ENCODE data around the gene DNAJC1. TPM values are rescaled to one million over a fixed set of nuclear protein-coding genes. Genes with fewer than 3 reads are reported as not detected.

Gene DNAJC1
- total and polyA plus RNA-seq, 5 donors from 2014 or later = 12.9 to 27.5 (median 22.7) TPM

GRCh38 chr10:21728618-21729017 is 274.9 kb downstream of the DNAJC1 start:
- H3K4me1 ChIP-seq (ENCODE audit: control insufficient read depth, insufficient read depth, low read length, poor library complexity, severe bottlenecking) = peaks cover 4% of the 10 kb centered on the region
- H3K9me3 ChIP-seq (ENCODE audit: control insufficient read depth in 2 of 2, low read length in 2 of 2) = no peaks in the 10 kb centered on the region
- H3K4me3 ChIP-seq (ENCODE audit: low read depth, low read length) = no peak overlapping the region
- ATAC-seq (ENCODE audit: low read depth in 2 of 2) (no peak), DNase-seq (no peak)
- Mint-ChIP-seq H3K27ac (no peak overlapping the region), H3K36me3 (peaks cover 33% of the 10 kb centered on the region), H3K4me1 (peaks cover 18 to 32% (median 25%) of the 10 kb centered on the region in 4 donors), H3K27me3 (no peaks in the 10 kb centered on the region), H3K9me3 (no peaks in the 10 kb centered on the region), H3K4me3 (no peak overlapping the region)
- no peak overlapping the region for H3K27ac ChIP-seq (ENCODE audit: insufficient read depth, low read length, poor library complexity, severe bottlenecking)
- no peaks in the 10 kb centered on the region for H3K27me3 ChIP-seq (ENCODE audit: control insufficient read depth, insufficient read depth, low read length)
- peaks cover 42% of the 10 kb centered on the region for H3K36me3 ChIP-seq (ENCODE audit: control insufficient read depth, insufficient read depth, low read length)

- H3K4me1 ChIP-seq (ENCODE audit: control insufficient read depth, insufficient read depth, low read length, poor library complexity, severe bottlenecking) = peaks cover 4% of the 10 kb centered on the region
- H3K4me3 Mint-ChIP-seq = no peak overlapping the region
- no peaks in the 10 kb centered on the region for H3K9me3 ChIP-seq (ENCODE audit: control insufficient read depth in 2 of 2, low read length in 2 of 2)
- no peaks in the 10 kb centered on the region for H3K27me3 ChIP-seq (ENCODE audit: control insufficient read depth, insufficient read depth, low read length)
- peaks cover 38% of the 10 kb centered on the region for H3K36me3 Mint-ChIP-seq
- H3K27ac Mint-ChIP-seq = no peak overlapping the region
- H3K36me3 ChIP-seq (ENCODE audit: control insufficient read depth, insufficient read depth, low read length) = peaks cover 34% of the 10 kb centered on the region
- peaks cover 18 to 34% (median 30%) of the 10 kb centered on the region in 4 donors for H3K4me1 Mint-ChIP-seq
- no peaks in the 10 kb centered on the region for H3K27me3 Mint-ChIP-seq
- H3K27ac ChIP-seq (ENCODE audit: insufficient read depth, low read length, poor library complexity, severe bottlenecking) = no peak overlapping the region
- DNase-seq = no peak
- no peaks in the 10 kb centered on the region for H3K9me3 Mint-ChIP-seq
- peak in 1 of 2 donors; percentile 50 for ATAC-seq (ENCODE audit: low read depth in 2 of 2)
- no peak overlapping the region for H3K4me3 ChIP-seq (ENCODE audit: low read depth, low read length)
Measured at GRCh38 chr10:21727452-21728168, 275.9 kb downstream of the DNAJC1 start.

GRCh38 chr10:21726601-21727225 is 276.8 kb downstream of the DNAJC1 start:
- Mint-ChIP-seq H3K9me3 (no peaks in the 10 kb centered on the region), H3K4me1 (peaks cover 18 to 36% (median 32%) of the 10 kb centered on the region in 4 donors), H3K27me3 (no peaks in the 10 kb centered on the region), H3K27ac (no peak overlapping the region), H3K4me3 (no peak overlapping the region), H3K36me3 (peaks cover 40% of the 10 kb centered on the region)
- ATAC-seq (ENCODE audit: low read depth in 2 of 2) = no peak
- Histone ChIP-seq H3K27ac (ENCODE audit: insufficient read depth, low read length, poor library complexity, severe bottlenecking) (no peak overlapping the region), H3K27me3 (ENCODE audit: control insufficient read depth, insufficient read depth, low read length) (no peaks in the 10 kb centered on the region), H3K4me3 (ENCODE audit: low read depth, low read length) (no peak overlapping the region), H3K36me3 (ENCODE audit: control insufficient read depth, insufficient read depth, low read length) (peaks cover 28% of the 10 kb centered on the region), H3K4me1 (ENCODE audit: control insufficient read depth, insufficient read depth, low read length, poor library complexity, severe bottlenecking) (peaks cover 4% of the 10 kb centered on the region), H3K9me3 (ENCODE audit: control insufficient read depth in 2 of 2, low read length in 2 of 2) (no peaks in the 10 kb centered on the region)
- no peak for DNase-seq

- peaks cover 4% of the 10 kb centered on the region for H3K4me1 ChIP-seq (ENCODE audit: control insufficient read depth, insufficient read depth, low read length, poor library complexity, severe bottlenecking)
- DNase-seq (peak in 2 of 3 donors; percentile 14 to 43), ATAC-seq (ENCODE audit: low read depth in 2 of 2) (peak; percentile 37 to 55)
- Mint-ChIP-seq H3K4me1 (peaks cover 18 to 36% (median 31%) of the 10 kb centered on the region in 4 donors), H3K4me3 (no peak overlapping the region), H3K27ac (peak overlapping the region; percentile 14 to 81 (median 69)), H3K27me3 (no peaks in the 10 kb centered on the region), H3K9me3 (no peaks in the 10 kb centered on the region), H3K36me3 (peaks cover 41% of the 10 kb centered on the region)
- no peaks in the 10 kb centered on the region for H3K9me3 ChIP-seq (ENCODE audit: control insufficient read depth in 2 of 2, low read length in 2 of 2)
- H3K27me3 ChIP-seq (ENCODE audit: control insufficient read depth, insufficient read depth, low read length) = no peaks in the 10 kb centered on the region
- H3K4me3 ChIP-seq (ENCODE audit: low read depth, low read length) = no peak overlapping the region
- H3K36me3 ChIP-seq (ENCODE audit: control insufficient read depth, insufficient read depth, low read length) = peaks cover 17% of the 10 kb centered on the region
- no peak overlapping the region for H3K27ac ChIP-seq (ENCODE audit: insufficient read depth, low read length, poor library complexity, severe bottlenecking)
Measured at GRCh38 chr10:21724687-21725367, 278.7 kb downstream of the DNAJC1 start.

GRCh38 chr10:21724020-21724589 is 279.4 kb downstream of the DNAJC1 start:
- no peaks in the 10 kb centered on the region for H3K9me3 Mint-ChIP-seq
- H3K36me3 Mint-ChIP-seq = peaks cover 40% of the 10 kb centered on the region
- H3K27ac Mint-ChIP-seq = peak overlapping the region in 2 of 3 donors; percentile 69 to 81
- H3K27ac ChIP-seq (ENCODE audit: insufficient read depth, low read length, poor library complexity, severe bottlenecking) = no peak overlapping the region
- H3K36me3 ChIP-seq (ENCODE audit: control insufficient read depth, insufficient read depth, low read length) = peaks cover 11% of the 10 kb centered on the region
- no peaks in the 10 kb centered on the region for H3K27me3 ChIP-seq (ENCODE audit: control insufficient read depth, insufficient read depth, low read length)
- peaks cover 4% of the 10 kb centered on the region for H3K4me1 ChIP-seq (ENCODE audit: control insufficient read depth, insufficient read depth, low read length, poor library complexity, severe bottlenecking)
- H3K4me3 Mint-ChIP-seq = no peak overlapping the region
- ATAC-seq (ENCODE audit: low read depth in 2 of 2) = no peak
- H3K4me3 ChIP-seq (ENCODE audit: low read depth, low read length) = no peak overlapping the region
- peaks cover 18 to 39% (median 31%) of the 10 kb centered on the region in 4 donors for H3K4me1 Mint-ChIP-seq
- no peaks in the 10 kb centered on the region for H3K9me3 ChIP-seq (ENCODE audit: control insufficient read depth in 2 of 2, low read length in 2 of 2)
- H3K27me3 Mint-ChIP-seq = no peaks in the 10 kb centered on the region
- DNase-seq = no peak

- no peak for DNase-seq
- Histone ChIP-seq H3K27me3 (ENCODE audit: control insufficient read depth, insufficient read depth, low read length) (no peaks in the 10 kb centered on the region), H3K36me3 (ENCODE audit: control insufficient read depth, insufficient read depth, low read length) (peaks cover 13% of the 10 kb centered on the region), H3K4me1 (ENCODE audit: control insufficient read depth, insufficient read depth, low read length, poor library complexity, severe bottlenecking) (no peaks in the 10 kb centered on the region), H3K9me3 (ENCODE audit: control insufficient read depth in 2 of 2, low read length in 2 of 2) (no peaks in the 10 kb centered on the region), H3K27ac (ENCODE audit: insufficient read depth, low read length, poor library complexity, severe bottlenecking) (no peak overlapping the region), H3K4me3 (ENCODE audit: low read depth, low read length) (no peak overlapping the region)
- no peak overlapping the region for H3K4me3 Mint-ChIP-seq
- H3K27ac Mint-ChIP-seq = no peak overlapping the region
- H3K27me3 Mint-ChIP-seq = no peaks in the 10 kb centered on the region
- no peak for ATAC-seq (ENCODE audit: low read depth in 2 of 2)
- peaks cover 14 to 34% (median 25%) of the 10 kb centered on the region in 4 donors for H3K4me1 Mint-ChIP-seq
- H3K9me3 Mint-ChIP-seq = no peaks in the 10 kb centered on the region
- peaks cover 43% of the 10 kb centered on the region for H3K36me3 Mint-ChIP-seq
Measured at GRCh38 chr10:21722209-21722608, 281.3 kb downstream of the DNAJC1 start.

- no peaks in the 10 kb centered on the region for H3K9me3 Mint-ChIP-seq
- H3K27ac Mint-ChIP-seq = no peak overlapping the region
- DNase-seq (no peak), ATAC-seq (ENCODE audit: low read depth in 2 of 2) (no peak)
- H3K27me3 Mint-ChIP-seq = no peaks in the 10 kb centered on the region
- H3K36me3 ChIP-seq (ENCODE audit: control insufficient read depth, insufficient read depth, low read length) = peaks cover 9% of the 10 kb centered on the region
- no peaks in the 10 kb centered on the region for H3K27me3 ChIP-seq (ENCODE audit: control insufficient read depth, insufficient read depth, low read length)
- H3K27ac ChIP-seq (ENCODE audit: insufficient read depth, low read length, poor library complexity, severe bottlenecking) = no peak overlapping the region
- H3K9me3 ChIP-seq (ENCODE audit: control insufficient read depth in 2 of 2, low read length in 2 of 2) = no peaks in the 10 kb centered on the region
- H3K4me3 Mint-ChIP-seq = no peak overlapping the region
- peaks cover 12 to 27% (median 24%) of the 10 kb centered on the region in 4 donors for H3K4me1 Mint-ChIP-seq
- H3K4me1 ChIP-seq (ENCODE audit: control insufficient read depth, insufficient read depth, low read length, poor library complexity, severe bottlenecking) = no peaks in the 10 kb centered on the region
- H3K4me3 ChIP-seq (ENCODE audit: low read depth, low read length) = no peak overlapping the region
- peaks cover 37% of the 10 kb centered on the region for H3K36me3 Mint-ChIP-seq
Measured at GRCh38 chr10:21721000-21721665, 282.4 kb downstream of the DNAJC1 start.
